ENCODE measurements around the gene PPP1R1B.

PPP1R1B gene

DNA sequence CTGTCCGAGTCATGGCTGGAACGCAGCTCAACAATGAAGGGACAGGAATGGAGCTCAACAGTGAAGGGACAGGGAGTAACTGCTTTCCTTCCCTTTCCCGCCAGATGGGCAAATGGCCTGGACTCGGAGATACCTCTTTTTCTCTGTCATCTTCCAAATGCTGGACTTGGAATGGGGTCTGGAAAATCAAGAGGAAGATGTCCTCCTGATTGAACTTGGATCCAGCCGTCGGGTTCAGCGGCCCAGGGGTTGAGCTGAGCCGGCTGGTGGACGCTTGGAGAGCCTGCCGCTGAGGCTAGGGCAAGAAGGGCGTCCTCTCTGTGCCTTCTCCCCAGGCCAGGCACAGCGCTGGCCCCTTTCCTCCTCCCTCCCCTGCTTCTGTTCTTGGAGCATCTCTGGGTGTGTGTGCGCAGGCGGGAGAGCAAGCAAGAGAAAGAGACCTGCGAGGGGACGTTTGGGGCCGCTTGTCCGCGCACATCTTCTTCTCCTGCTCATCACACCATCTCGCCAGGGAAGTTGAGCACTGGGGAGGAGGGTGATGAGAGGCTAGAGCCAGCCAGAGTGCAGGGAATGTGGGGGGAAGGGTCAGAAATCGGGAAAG, 25.7 kb upstream of the PPP1R1B start:
- no peak for DNase-seq

GRCh38 chr17:39601758-39602532, 24.8 kb upstream of the PPP1R1B start:
- no peak for DNase-seq

- DNase-seq, result no peak
These were observed 24.0 kb upstream of the PPP1R1B start for GRCh38 chr17:39602533-39603303.

GRCh38 chr17:39603304-39604016, 23.3 kb upstream of the PPP1R1B start:
- DNase-seq, result no peak

- no peak for DNase-seq
These were observed 21.8 kb upstream of the PPP1R1B start for GRCh38 chr17:39604911-39605491.

DNA sequence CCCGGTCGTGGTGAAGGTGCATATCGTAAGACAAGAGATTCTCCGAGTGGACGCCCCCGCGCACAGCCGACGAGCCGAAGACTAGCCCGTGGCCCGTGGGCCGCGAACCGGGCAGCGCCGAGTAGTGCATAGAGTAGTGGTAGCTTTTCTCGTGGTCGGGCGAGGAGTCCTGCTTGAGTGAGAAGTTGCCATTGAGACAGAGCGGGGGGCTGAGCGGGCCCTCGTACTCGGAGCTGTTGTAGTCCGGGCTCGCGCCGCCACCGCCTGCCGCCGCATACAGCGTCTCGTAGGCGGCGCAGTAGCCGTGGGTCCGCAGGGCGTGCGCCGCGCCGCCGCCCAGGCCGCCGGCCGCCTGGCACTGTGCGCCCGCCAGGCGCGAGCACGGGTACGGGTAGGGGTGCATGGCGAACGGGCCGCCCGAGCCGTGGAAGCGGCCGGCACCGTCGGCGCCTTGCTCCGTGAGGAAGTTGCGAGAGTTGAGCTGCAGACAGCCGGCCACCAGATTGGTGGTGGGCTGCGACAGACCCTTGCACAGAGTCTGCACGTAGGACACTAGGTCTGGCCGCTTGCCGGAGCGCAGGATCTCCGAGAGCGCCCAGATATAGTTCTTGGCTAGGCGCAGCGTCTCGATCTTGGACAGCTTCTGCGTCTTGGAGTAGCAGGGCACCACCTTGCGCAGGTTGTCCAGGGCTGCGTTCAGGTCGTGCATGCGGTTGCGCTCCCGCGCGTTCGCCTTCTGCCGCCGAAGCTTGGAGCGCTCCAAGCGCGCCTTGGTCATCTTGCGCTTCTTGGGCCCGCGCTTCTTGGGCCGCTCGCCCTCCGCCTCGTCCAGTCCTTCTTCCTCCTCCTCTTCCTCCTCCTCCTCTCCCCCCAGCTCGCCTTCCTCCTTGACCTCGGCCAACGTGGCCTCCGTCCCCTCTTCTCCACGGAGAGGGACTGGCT, 21.0 kb upstream of the PPP1R1B start:
- DNase-seq, result no peak

DNA sequence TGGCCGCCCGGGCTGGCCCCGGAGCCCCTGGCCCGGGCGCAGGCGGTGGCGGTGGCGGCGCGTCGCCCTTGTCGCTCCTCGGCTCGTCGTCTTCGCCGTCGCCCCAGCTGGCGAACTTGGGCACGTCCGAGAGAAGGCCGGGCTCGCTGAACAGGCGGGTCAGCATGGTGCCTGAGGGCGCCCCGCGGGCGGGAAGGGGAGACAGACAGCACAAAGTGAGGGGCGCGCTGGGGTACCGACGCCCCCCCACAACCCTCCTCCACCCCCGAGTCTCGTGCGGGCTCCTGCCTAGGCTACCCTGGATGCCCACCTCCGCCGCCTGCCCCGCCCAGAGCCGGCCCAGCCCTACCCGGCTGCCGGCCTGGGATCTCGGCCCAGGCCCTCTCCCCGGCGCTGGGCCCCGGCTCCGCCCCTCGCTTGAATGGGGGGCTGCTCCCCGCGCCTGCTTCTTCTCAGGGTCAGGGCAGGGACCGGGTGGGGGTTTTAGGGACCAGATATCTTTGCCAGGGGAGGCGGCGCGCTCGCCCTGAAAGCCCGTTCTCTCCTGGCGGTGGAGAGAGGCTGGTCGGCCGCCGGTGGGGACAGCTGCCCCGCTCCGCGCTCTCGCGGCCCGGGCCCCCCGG, 20.2 kb upstream of the PPP1R1B start:
- DNase-seq, result no peak

GRCh38 chr17:39607057-39607850, 19.5 kb upstream of the PPP1R1B start:
- DNase-seq, result no peak

DNA sequence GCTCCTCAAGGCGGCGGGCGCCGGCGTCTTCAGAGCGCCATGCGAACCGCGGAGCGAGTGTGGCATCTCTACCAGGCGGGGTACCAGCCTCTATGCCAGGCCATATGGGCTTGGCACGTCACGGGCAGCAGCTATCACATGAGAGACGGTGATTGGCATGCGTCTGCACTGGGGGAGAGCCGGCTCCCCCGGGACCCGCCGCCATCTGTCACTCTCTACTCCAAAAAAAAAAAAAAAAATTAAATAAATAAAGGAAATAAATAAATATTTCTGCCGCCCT, 19.0 kb upstream of the PPP1R1B start, which contains the start of gene NEUROD2:
NEUROD2 (minus strand) TSS at position 70 of the 280 bp plus-strand sequence. CDS start 1,321 bp downstream, outside the sequence.
- DNase-seq, result no peak

DNA sequence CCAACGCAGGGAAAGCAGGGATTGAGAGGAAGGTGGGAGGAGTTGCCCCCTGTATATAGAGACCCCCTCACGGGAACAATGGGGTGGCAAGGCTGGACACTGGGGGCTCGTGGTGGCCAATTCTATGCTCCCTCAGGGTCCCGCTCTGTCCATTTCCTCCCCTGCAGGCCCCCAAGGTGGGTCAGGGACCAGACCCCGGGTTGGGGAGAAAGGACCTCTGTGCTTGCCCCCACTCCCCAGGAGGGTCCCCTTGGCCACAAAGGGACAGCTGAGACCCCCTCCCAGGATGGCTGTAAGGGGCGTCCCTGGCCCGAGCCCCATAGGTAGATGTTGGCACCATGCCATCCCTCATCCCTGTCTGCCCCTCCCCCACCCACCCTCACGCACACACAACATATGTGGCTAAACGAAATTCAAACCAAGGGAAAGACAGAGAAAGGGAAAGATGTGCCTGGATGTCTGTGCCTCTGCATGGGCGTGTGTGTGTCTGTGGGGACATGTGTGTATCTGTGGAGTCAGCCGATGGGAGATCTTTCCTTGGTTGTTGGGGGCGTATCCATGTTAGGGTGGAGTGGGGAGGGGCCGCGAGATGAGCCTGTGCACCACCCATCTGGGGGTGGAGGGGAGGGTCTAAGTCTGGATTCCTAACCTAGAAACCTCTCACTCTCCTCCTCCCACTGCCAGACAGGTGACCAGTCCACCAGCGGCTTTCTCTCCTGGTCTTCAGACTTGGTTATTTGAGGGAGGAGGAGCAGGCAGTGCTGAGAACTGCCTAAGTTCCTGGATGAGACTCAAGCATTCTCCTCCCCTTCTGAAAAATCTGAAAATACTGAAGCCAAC, 18.4 kb upstream of the PPP1R1B start:
- no peak for DNase-seq

DNA sequence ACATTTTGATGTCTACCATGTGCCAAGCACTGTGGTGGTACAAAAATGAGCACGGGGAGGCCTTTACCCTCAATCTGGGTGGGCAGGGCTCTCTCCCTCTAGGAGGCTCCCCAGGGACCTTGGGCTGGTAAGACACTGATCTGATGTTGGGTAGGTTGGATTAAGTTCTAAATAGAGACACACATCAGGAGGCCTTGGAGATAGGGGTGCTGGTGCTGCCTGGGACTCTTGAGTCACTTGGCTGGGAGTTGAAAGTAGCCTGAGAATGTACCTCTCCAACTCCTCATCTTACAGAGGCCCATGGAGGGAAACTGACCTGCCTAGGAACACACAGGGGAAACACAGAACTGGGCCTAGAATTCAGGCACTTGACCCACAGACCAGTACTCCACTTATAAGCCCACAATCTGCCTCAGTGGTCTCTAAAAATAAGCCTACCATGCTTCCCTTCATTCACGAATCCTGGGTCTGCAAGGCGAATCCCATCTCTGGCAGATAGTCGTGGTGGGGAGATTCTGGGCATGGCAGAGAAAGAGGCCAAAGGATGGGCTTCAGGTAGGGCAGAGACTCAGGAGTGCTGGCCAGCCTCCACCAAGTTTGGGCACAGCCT, 17.2 kb upstream of the PPP1R1B start:
- DNase-seq, result no peak

DNA sequence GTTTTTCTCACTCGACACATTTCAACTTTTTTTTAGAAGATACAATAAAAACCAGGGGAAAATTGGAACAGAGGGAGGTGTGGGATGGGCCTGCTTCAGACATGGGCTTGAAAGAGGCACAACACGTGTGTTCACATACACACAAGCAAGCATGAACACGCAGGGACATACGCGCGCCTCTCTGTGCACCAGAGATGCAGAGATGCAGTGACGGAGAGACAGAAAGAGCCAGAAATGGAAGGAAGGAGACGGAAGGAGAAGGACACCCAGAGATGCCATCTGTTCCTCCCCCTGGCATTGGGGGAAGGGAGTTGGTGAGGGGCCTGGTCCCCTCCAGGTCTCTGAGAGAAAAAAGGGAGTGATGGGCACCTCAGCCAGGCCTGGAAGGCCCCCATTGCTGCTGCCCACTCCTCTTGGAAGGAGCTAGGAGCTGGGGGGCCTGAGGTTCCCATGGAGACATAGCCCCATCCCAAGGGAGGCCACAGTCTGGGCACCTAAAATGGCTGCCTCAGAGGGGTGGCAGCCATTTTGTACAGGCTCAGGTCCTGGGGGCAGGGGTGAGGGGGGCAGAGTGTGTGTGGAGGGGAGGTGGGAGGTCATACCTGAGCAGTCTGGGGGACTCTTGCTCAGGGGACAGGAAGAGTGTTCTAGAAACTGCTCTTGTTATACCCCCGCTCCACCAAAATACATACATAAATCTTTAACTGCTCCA, 15.2 kb upstream of the PPP1R1B start:
- DNase-seq, result no peak

DNA sequence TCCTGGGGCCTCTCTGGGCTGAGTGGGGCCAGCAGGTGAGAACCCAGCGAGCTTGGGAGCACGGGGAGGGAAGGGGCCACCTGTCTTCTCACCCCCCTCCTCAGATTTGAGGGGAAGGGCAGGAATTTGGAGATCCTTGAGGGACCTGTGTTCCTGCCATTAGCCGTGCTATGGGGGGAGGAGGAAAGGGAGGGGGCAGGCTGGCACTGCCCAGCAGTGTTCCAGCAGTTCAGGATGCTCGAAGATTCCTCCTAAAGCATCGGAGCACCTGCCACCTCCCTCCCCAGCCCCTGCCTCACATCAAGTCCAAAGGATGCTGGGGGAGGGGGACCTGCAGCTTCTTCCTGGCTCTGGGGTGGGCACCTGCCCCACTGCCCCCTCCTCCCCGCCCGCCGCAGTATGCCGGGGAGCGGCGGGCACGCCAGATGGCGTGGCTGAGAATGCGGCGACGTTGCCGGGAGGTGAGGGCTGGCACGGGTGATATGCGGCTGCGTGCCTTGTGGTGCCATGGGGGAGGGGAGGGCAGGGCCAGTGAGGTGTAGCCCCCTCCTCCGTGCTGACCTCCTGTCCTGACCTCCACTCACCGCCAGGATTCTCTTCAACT, 14.4 kb upstream of the PPP1R1B start:
- DNase-seq, result no peak

DNA sequence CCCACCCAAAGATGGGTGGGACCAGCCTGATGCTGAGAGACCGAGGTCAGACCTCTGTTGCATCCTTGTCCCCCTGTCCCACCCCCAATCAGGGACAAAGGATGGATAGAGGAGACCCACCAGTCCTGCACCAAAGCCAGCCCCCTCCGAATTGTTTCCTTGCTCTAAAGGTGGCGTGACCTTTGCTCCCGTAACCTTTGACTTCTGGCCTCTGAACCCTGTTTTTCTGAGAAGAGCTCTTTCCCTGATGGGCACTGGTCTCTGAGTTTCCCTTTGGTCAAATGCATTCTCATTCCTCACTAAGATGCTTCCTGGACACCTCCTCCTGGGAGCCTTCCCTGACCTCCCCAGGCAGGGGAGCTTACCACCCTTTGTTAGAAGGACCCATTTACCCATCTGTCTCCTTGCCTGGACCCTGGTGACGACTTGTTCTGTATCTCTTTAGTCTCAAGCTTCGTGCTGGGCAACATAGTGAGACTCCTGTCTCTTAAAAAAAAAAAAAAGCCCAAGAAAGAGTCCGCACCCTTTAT, 13.8 kb upstream of the PPP1R1B start:
- no peak for DNase-seq

DNA sequence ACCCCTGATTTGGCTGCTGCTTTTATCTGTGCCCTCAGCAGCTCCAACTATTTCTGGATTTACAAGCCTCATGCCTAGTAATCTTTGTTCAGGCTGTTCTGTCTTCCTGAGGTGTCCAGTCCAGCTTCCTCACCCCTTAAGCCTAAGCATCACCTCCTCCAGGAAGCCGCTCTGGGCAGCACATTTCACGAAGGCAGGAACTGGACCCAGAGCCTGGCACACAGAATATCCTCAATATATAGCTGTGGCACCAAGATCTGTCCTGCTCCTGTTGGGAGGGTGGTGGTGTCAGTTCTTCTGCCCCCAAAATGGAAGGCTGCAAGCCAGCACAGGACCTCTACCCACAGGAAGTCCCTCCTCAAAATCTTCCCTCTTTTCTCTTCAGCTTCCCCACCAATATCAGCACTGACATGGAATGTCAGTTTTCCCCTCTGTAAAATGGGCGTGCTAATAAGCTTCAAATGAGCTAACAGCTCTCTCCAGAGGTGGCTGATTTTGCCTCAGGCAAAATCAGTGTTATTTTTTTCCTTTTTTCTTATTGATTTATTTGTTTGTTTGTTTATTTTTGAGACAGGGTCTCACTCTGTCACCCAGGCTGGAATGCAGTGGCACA, 12.1 kb upstream of the PPP1R1B start:
- DNase-seq, result no peak

DNA sequence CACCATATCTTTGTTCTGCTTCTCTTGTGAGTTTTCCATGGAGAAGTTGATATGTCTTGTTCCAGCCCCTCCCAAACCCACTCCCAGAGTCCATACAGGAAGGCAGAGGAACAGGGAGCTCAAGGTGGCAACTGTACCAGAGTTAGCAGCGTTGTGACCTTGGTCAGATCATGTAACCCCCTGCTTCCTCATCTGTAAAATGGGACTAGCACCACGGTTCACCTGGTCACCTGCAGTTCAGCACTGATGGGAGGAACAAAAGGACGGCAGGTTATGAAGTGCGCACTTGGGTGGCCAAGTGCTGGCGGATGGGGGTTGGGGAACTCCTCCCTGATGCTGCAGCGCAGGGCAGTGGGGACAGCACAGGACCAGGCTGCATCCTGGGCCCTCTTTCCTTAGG, 11.3 kb upstream of the PPP1R1B start:
- DNase-seq, result no peak

DNA sequence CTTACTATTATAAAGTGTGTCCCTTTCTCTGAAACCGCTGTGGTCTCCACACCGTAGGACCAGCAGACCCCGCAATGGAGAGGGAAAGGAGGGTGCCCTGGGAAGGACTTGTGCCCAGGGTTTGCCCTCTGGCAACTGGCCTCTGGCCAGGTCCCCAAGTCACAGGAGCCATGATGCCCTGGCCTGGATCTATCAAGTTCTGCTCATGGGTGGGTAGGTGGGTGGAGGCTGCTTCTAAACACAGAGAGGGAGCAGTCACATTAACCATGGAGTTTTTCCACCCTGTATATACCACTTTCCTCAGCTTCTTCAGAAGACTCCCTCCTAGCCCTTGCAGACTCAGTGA, 9.7 kb upstream of the PPP1R1B start:
- DNase-seq, result no peak
